ENCODE results near the gene PTPRJ.

Gene PTPRJ

DNA sequence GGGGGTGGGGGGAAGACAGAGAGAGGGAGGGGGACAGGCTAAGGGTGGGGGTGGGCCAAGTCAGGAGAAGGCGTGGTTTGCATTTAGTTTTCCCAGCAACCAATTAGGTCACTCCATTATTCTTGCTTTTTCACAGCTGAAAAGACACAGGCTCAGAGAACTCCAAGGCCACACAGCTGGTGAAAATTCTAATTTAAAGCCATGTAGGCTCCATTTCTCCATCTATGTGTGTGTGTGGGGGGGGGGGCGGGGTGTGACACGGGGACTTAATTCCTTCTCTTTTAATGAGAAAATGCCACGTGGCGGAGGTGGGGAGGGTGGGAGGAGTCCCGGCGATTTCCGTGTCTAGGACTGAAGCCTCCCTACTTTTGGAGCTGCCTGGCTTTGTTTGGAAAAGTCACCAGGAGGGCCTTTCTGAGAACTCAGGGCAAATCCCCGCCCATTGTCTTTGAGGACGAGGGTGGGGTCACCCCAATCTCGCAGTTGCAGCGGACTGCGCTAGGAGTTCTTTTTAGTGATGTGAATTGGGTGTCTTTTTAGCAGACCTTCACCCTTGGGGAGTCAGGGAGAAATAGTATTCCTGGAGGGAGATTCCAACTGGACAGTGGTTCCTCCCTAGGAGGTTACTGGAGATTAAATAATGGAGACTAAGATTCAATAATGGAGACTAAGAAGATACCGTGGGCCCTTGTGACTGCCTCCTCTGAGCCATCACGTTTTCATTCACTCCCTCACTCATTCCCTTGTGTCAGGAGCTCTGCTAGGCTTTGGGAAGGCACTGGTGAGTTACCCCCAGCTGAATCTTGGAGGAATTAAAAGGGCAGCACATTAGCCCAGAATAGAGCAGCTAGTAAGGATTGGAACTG is 36.4 kb upstream of the PTPRJ start:
- Histone ChIP-seq H3K79me2 (ENCODE audit: insufficient read depth, low read length) (no peaks in the 10 kb centered on the region), H3K27me3 (ENCODE audit: insufficient read depth, low read length, poor library complexity, severe bottlenecking) (no peaks in the 10 kb centered on the region), H3K9me3 (ENCODE audit: insufficient read depth, low read depth, low read length) (no peaks in the 10 kb centered on the region), H3K9ac (ENCODE audit: low read depth, low read length, poor library complexity, severe bottlenecking) (no peak overlapping the region), H3F3A (ENCODE audit: low read depth) (no peaks in the 10 kb centered on the region), H2AFZ (ENCODE audit: low read length) (no peak overlapping the region), H3K4me3 (ENCODE audit: low read length, poor library complexity, severe bottlenecking) (no peak overlapping the region), H3K4me2 (ENCODE audit: low read depth, low read length, poor library complexity, severe bottlenecking) (no peak overlapping the region), H3K4me1 (ENCODE audit: insufficient read depth, low read length, poor library complexity, severe bottlenecking) (peaks cover 13% of the 10 kb centered on the region), H3K36me3 (ENCODE audit: insufficient read depth, low read length) (no peaks in the 10 kb centered on the region), H4K20me1 (ENCODE audit: insufficient read depth, low read length, poor library complexity, severe bottlenecking) (no peaks in the 10 kb centered on the region), H3K9me2 (replicated peaks; ENCODE audit: low read depth, low read length) (no peaks in the 10 kb centered on the region)
- TF ChIP-seq CTCF (conservative IDR thresholded peaks at IDR 0.05; ENCODE audit: low read length) (no peak), EZH2phosphoT487 (IDR thresholded peaks at IDR 0.05; ENCODE audit: borderline replicate concordance) (no peak)

DNA sequence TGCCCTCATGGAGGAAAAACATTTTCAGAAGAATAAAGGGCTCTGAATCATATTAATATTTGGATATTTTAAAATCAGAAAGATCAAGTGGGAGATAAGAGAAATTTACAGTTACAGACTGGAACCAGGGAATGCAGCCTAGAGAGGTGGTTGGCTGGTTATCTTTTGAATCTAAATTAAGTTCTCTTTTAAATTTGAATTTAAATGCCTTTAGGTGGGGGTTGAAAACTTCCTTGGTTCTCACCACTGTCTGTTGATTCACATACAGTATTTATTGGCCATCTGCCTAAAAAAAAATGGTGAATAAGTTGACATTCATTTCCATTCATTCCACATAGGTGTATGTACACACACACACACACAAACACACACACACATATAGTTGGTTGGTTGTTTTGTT is 35.7 kb upstream of the PTPRJ start:
- no peaks in the 10 kb centered on the region for H3K36me3 ChIP-seq (ENCODE audit: insufficient read depth, low read length)
- no peak overlapping the region for H2AFZ ChIP-seq (ENCODE audit: low read length)
- H3F3A ChIP-seq (ENCODE audit: low read depth) = no peaks in the 10 kb centered on the region
- H3K9ac ChIP-seq (ENCODE audit: low read depth, low read length, poor library complexity, severe bottlenecking) = no peak overlapping the region
- H3K9me2 ChIP-seq (replicated peaks; ENCODE audit: low read depth, low read length) = no peaks in the 10 kb centered on the region
- H3K27me3 ChIP-seq (ENCODE audit: insufficient read depth, low read length, poor library complexity, severe bottlenecking) = no peaks in the 10 kb centered on the region
- peaks cover 12% of the 10 kb centered on the region for H3K4me1 ChIP-seq (ENCODE audit: insufficient read depth, low read length, poor library complexity, severe bottlenecking)
- no peak overlapping the region for H3K4me2 ChIP-seq (ENCODE audit: low read depth, low read length, poor library complexity, severe bottlenecking)
- H4K20me1 ChIP-seq (ENCODE audit: insufficient read depth, low read length, poor library complexity, severe bottlenecking) = no peaks in the 10 kb centered on the region
- TF ChIP-seq CTCF (conservative IDR thresholded peaks at IDR 0.05; ENCODE audit: low read length) (no peak), EZH2phosphoT487 (IDR thresholded peaks at IDR 0.05; ENCODE audit: borderline replicate concordance) (no peak)
- H3K79me2 ChIP-seq (ENCODE audit: insufficient read depth, low read length) = no peaks in the 10 kb centered on the region
- H3K9me3 ChIP-seq (ENCODE audit: insufficient read depth, low read depth, low read length) = no peaks in the 10 kb centered on the region
- H3K4me3 ChIP-seq (ENCODE audit: low read length, poor library complexity, severe bottlenecking) = no peak overlapping the region

- Histone ChIP-seq H3K36me3 (ENCODE audit: insufficient read depth, low read length) (no peaks in the 10 kb centered on the region), H3K4me2 (ENCODE audit: low read depth, low read length, poor library complexity, severe bottlenecking) (no peak overlapping the region), H4K20me1 (ENCODE audit: insufficient read depth, low read length, poor library complexity, severe bottlenecking) (no peaks in the 10 kb centered on the region), H3K27me3 (ENCODE audit: insufficient read depth, low read length, poor library complexity, severe bottlenecking) (no peaks in the 10 kb centered on the region), H3K9me2 (replicated peaks; ENCODE audit: low read depth, low read length) (no peaks in the 10 kb centered on the region), H3K79me2 (ENCODE audit: insufficient read depth, low read length) (no peaks in the 10 kb centered on the region), H3K4me1 (ENCODE audit: insufficient read depth, low read length, poor library complexity, severe bottlenecking) (peaks cover 18% of the 10 kb centered on the region), H3F3A (ENCODE audit: low read depth) (peaks cover 3% of the 10 kb centered on the region; the same call in 1 of the 2 replicates), H3K9me3 (ENCODE audit: insufficient read depth, low read depth, low read length) (no peaks in the 10 kb centered on the region), H3K9ac (ENCODE audit: low read depth, low read length, poor library complexity, severe bottlenecking) (no peak overlapping the region), H3K4me3 (ENCODE audit: low read length, poor library complexity, severe bottlenecking) (no peak overlapping the region), H2AFZ (ENCODE audit: low read length) (no peak overlapping the region)
- TF ChIP-seq CTCF (conservative IDR thresholded peaks at IDR 0.05; ENCODE audit: low read length) = no peak
These were observed 33.4 kb upstream of the PTPRJ start for GRCh38 chr11:47946682-47947559.

All from Loucy (cell line).